Vagina (tissue), 2 donors: ENCODE results near the gene TMEM178B. TPM values are rescaled to one million over a fixed set of nuclear protein-coding genes. Genes with fewer than 3 reads are reported as not detected.

Source experiments
- DNase-seq, 2 donors: peaks; one replicate each; pipeline ENCODE4 v3.0.0-alpha.2; 2017; ENCODE audit errors: extremely low spot score in 2 of 2
- H3K27ac ChIP-seq: fragments of 200-600 bp; sonication (generic); one replicate; pipeline ENCODE4 v1.5.1; 2019
- H3K27me3 ChIP-seq: fragments of 200-600 bp; sonication (generic); one replicate; pipeline ENCODE4 v1.5.1; 2019
- H3K36me3 ChIP-seq, 2 donors: fragments of 200-600 bp; sonication (generic); one replicate each; pipeline ENCODE4 v1.5.1; 2017 to 2019
- H3K4me1 ChIP-seq: fragments of 200-600 bp; sonication (generic); one replicate; pipeline ENCODE4 v1.5.1; 2019
- H3K4me3 ChIP-seq, 2 donors: fragments of 200-600 bp; sonication (generic); 1 replicate in 1 of 2; 2 replicates in 1 of 2; pipeline ENCODE4 v1.5.1; 2016 to 2019
- H3K9me3 ChIP-seq: fragments of 200-600 bp; sonication (generic); one replicate; pipeline ENCODE4 v1.5.1; 2019
- POLR2A ChIP-seq, 2 donors: fragments of 450-650 bp; IDR thresholded peaks; one replicate each; pipeline ENCODE4 v1.6.1; 2017; ENCODE audit warnings: antibody characterized with exemption in 2 of 2, mild to moderate bottlenecking in 2 of 2, moderate library complexity in 2 of 2
- POLR2AphosphoS5 ChIP-seq, 2 donors: sonication (generic); formaldehyde crosslinking; IDR thresholded peaks; one replicate each; pipeline ENCODE4 v1.9.0; 2017; ENCODE audit warnings: antibody characterized with exemption in 2 of 2, mild to moderate bottlenecking in 2 of 2, low read depth in 1 of 2; ENCODE audit not compliant: insufficient read depth in 1 of 2
- intact Hi-C: fragments of 100-400 bp; cut with DNase I; formaldehyde crosslinking; loops from one replicate; pipeline ENCODE4 v1.15.1; 2023
- total RNA-seq: library from RNA; depleted of rRNA; stranded (reverse); fragments of >200 nt; gene quantifications from one replicate; pipeline ENCODE4 v1.2.3, GENCODE V29; 2016
- TF ChIP-seq, protein P1 (sequence below), 3 experiments: fragments of 450-650 bp in 2 of 3; fragments of 200-600 bp in 1 of 3; sonication (generic) in 1 of 3; IDR thresholded peaks; one replicate each; pipeline ENCODE4 v1.5.1; 2017 to 2019; ENCODE audit warnings: antibody characterized with exemption in 3 of 3, mild to moderate bottlenecking in 2 of 3, moderate library complexity in 2 of 3

TMEM178B gene
- total RNA-seq, 1 donor from 2014 or later: 1.2 TPM

DNA sequence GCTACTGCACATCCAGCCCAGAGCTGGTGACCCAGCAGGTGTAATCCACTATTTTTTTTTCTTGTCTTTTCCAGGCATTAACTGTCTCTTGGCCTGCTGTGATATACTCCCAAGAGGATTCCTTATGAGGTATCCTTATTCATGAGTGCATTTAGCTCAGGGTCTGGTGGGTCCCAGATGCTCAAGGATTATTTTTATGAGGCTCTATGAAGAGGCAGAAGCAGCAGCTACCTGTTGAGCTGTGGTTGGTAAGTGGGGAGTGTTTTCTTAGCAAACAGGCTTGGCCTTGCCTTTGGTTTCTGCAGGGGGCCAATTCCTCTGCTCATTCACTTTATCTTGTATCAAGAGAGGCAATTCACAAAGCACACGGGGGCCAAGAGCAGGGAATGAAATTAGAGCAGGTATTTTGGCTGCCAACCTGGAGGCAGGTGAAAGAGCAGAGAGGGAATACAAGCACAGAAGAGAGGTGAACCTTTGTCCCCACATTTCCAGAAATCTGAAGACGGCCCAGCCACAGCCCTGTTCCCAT is 221.6 kb downstream of the TMEM178B start:
- intact Hi-C loops: no loop called here
- Histone ChIP-seq H3K9me3 (no peaks in the 10 kb centered on the region), H3K27me3 (no peaks in the 10 kb centered on the region), H3K4me3 (no peak overlapping the region), H3K4me1 (no peaks in the 10 kb centered on the region), H3K27ac (no peak overlapping the region), H3K36me3 (no peaks in the 10 kb centered on the region)
- DNase-seq: no peak
- TF ChIP-seq, protein P1, sequence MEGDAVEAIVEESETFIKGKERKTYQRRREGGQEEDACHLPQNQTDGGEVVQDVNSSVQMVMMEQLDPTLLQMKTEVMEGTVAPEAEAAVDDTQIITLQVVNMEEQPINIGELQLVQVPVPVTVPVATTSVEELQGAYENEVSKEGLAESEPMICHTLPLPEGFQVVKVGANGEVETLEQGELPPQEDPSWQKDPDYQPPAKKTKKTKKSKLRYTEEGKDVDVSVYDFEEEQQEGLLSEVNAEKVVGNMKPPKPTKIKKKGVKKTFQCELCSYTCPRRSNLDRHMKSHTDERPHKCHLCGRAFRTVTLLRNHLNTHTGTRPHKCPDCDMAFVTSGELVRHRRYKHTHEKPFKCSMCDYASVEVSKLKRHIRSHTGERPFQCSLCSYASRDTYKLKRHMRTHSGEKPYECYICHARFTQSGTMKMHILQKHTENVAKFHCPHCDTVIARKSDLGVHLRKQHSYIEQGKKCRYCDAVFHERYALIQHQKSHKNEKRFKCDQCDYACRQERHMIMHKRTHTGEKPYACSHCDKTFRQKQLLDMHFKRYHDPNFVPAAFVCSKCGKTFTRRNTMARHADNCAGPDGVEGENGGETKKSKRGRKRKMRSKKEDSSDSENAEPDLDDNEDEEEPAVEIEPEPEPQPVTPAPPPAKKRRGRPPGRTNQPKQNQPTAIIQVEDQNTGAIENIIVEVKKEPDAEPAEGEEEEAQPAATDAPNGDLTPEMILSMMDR (IDR thresholded peaks at IDR 0.05): no peak
- no peak for TF ChIP-seq POLR2A (IDR thresholded peaks at IDR 0.05)
- no peak for TF ChIP-seq POLR2AphosphoS5 (IDR thresholded peaks at IDR 0.05; ENCODE audit: insufficient read depth in 1 of 2, low read depth in 1 of 2)

DNA sequence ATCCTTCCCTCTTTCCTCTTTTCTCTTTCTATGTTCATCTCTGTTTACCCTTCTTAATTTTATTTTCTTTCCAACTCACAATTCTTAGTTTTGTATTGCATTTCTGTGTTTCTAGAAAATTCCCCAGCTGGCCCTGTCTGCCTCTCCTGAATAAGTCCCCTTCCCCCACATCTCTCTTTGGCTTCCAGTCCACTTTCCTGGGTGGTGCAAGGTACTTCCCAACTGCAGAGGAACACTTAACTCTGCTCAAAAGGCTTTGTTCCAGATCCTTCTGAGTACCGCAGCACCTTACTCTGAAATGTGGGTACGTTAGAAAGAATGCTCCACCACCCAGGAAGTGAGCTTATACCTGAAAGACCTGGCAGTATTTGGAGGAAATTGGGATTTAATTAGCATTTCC is 227.0 kb downstream of the TMEM178B start:
- Histone ChIP-seq H3K27me3 (no peaks in the 10 kb centered on the region), H3K4me3 (no peak overlapping the region), H3K9me3 (no peaks in the 10 kb centered on the region), H3K36me3 (no peaks in the 10 kb centered on the region), H3K27ac (no peak overlapping the region), H3K4me1 (no peaks in the 10 kb centered on the region)
- intact Hi-C loops: no loop called here
- no peak for TF ChIP-seq POLR2A (IDR thresholded peaks at IDR 0.05)
- TF ChIP-seq, protein P1 (IDR thresholded peaks at IDR 0.05): no peak
- no peak for TF ChIP-seq POLR2AphosphoS5 (IDR thresholded peaks at IDR 0.05; ENCODE audit: insufficient read depth in 1 of 2, low read depth in 1 of 2)
- DNase-seq: no peak

DNA sequence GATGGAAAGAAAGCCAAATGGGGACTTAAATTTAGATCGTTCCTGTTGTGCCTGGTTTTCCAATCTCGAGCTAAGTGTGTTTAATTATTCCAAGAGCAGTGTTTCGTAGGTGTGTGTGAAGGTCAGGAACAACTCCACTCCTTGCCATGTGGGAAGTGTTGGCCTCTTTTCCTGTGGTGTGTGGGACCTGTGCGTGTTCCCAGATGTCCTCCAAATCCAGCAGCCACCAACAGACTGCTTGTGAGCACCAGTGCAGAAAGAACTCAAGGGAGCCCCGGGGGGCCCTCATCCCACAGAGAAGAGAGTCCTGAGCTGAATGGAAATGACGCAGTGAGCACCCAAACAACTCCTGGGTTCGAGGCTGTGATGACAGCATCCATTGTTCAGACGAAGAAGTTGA is 227.7 kb downstream of the TMEM178B start:
- intact Hi-C loops: no loop called here
- H3K4me1 ChIP-seq: no peaks in the 10 kb centered on the region
- no peak overlapping the region for H3K4me3 ChIP-seq
- no peaks in the 10 kb centered on the region for H3K9me3 ChIP-seq
- TF ChIP-seq POLR2A (IDR thresholded peaks at IDR 0.05) (no peak), POLR2AphosphoS5 (IDR thresholded peaks at IDR 0.05; ENCODE audit: insufficient read depth in 1 of 2, low read depth in 1 of 2) (no peak)
- TF ChIP-seq, protein P1 (IDR thresholded peaks at IDR 0.05): no peak
- H3K27ac ChIP-seq: no peak overlapping the region
- DNase-seq: peak in 1 of 2 donors; percentile 77
- no peaks in the 10 kb centered on the region for H3K27me3 ChIP-seq
- H3K36me3 ChIP-seq: no peaks in the 10 kb centered on the region

DNA sequence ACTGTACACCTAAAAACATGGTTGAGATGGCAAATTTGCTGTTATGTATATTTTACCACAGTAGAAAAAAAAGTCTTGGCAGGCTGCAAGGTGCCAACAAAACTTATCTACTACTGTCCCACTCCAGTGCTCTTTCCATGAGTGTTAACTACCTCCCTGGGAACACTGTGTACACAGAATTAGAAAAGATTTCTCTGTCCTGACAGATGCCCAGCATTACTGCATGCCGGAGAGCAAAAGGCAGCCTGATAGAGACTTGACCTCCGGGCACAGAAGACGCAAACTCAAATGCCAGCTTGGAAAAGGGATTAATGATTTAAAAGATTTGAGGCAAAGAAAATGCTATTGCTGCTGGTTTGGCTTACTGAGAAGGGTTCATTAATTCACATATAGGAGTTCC is 228.8 kb downstream of the TMEM178B start:
- Histone ChIP-seq H3K27ac (no peak overlapping the region), H3K4me1 (no peaks in the 10 kb centered on the region), H3K36me3 (no peaks in the 10 kb centered on the region), H3K4me3 (no peak overlapping the region), H3K9me3 (no peaks in the 10 kb centered on the region), H3K27me3 (no peaks in the 10 kb centered on the region)
- no peak for DNase-seq
- TF ChIP-seq POLR2A (IDR thresholded peaks at IDR 0.05) (no peak), POLR2AphosphoS5 (IDR thresholded peaks at IDR 0.05; ENCODE audit: insufficient read depth in 1 of 2, low read depth in 1 of 2) (no peak)
- TF ChIP-seq, protein P1 (IDR thresholded peaks at IDR 0.05): no peak
- intact Hi-C loops: no loop called here

DNA sequence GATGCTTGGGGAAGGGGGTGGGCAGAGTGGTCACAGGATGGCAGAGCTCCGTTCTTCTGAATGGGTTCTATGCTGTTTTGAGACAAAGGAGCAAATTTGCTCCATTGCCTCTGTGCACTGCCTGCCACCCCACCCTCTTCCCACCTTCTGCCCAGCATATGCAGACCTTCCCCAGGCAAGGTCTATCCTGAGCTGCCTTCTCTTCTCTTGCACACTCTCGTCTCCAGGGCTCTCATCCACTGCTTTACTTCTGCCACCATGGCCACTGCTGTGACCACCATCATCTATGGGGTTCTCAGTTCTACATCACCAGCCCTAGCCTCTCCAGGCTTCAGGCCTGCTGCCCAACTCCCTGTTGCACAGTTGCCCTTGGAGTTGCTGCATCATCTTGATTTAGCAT is 230.4 kb downstream of the TMEM178B start:
- intact Hi-C loops: no loop called here

More for the DNA sequence above, 230.4 kb downstream of the TMEM178B start:
- peak in 1 of 2 donors; percentile 74 for DNase-seq
- Histone ChIP-seq H3K27me3 (no peaks in the 10 kb centered on the region), H3K4me1 (no peaks in the 10 kb centered on the region), H3K9me3 (no peaks in the 10 kb centered on the region), H3K27ac (no peak overlapping the region), H3K36me3 (no peaks in the 10 kb centered on the region), H3K4me3 (no peak overlapping the region)
- TF ChIP-seq POLR2AphosphoS5 (IDR thresholded peaks at IDR 0.05; ENCODE audit: insufficient read depth in 1 of 2, low read depth in 1 of 2) (no peak), POLR2A (IDR thresholded peaks at IDR 0.05) (no peak)
- TF ChIP-seq, protein P1 (IDR thresholded peaks at IDR 0.05): no peak
